GM19240 (cell line): ENCODE results near the gene EYA2.
"Not testable (repeated sequence)": the region's sequence is repeated elsewhere in the genome, so short reads cannot be mapped to it uniquely, and the experiment has no call there.

Source experiments
- DNase-seq: peaks from one replicate; pipeline ENCODE4 v3.0.0; 2011; ENCODE audit warnings: low spot score; ENCODE audit not compliant: insufficient read length

The EYA2 gene, protein sequence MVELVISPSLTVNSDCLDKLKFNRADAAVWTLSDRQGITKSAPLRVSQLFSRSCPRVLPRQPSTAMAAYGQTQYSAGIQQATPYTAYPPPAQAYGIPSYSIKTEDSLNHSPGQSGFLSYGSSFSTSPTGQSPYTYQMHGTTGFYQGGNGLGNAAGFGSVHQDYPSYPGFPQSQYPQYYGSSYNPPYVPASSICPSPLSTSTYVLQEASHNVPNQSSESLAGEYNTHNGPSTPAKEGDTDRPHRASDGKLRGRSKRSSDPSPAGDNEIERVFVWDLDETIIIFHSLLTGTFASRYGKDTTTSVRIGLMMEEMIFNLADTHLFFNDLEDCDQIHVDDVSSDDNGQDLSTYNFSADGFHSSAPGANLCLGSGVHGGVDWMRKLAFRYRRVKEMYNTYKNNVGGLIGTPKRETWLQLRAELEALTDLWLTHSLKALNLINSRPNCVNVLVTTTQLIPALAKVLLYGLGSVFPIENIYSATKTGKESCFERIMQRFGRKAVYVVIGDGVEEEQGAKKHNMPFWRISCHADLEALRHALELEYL

DNA sequence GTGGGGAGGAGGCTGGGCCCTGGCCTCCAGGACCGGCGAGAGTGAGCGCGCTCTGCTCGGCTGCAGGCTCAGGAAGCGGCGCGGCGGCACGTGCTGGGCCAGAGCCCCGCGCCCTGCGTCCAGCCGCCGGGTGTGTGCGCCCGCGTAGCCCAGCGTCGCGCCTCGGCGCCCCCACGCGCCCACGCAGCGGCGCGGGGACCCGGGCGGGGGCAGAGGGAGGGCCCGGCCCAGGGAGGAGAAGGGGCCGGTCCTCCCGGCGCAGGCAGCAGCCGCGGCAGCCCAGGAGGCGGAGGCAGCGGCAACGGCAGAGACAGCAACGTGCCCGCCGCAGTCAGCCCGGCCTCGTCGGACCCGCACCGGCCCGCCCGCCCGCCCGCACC lies at the start of gene EYA2:
EYA2 (plus strand) TSS at position 265 of the 380 bp plus-strand sequence. CDS start 95,168 bp downstream, outside the sequence.
- DNase-seq: no peak

DNA sequence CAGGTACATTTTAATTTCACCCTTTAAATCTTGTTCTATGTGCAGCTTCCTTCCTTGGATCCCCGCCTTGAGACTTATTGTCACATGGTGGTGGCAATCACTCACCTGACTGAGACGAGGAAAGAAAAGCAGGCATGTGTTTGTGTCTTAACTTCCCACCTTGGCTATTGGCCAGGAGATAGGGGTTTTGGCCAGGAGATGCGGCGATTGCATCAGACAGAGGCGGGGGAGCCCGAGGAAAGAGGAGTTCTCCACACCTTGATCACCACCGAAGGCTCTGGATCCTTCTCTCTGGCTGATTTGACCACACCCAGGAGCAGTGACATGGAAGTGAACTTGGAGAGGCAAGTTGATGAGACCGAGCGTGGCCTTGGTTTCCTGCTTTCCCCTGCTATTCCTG lies 49.7 kb upstream of the EYA2 start:
- DNase-seq: no peak

DNA sequence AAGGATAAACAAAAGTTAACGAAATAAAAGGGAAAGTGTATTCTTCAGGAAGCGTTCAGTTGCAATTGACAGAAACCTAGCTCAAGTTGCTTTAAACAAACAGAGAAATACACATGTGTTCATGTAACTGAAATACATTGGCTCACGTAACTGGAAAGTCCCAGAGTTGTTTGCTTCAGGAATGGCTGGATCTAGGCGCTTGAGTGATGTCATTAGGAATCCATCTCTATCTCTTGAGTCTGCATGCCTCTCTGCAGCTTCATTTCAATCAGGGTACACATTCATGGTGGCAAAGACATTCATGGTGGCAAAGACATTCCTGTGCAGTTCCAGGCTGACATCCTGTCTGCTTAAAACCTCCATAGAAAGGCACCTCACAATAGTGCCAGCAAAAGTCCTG lies 45.4 kb upstream of the EYA2 start:
- DNase-seq: no peak

DNA sequence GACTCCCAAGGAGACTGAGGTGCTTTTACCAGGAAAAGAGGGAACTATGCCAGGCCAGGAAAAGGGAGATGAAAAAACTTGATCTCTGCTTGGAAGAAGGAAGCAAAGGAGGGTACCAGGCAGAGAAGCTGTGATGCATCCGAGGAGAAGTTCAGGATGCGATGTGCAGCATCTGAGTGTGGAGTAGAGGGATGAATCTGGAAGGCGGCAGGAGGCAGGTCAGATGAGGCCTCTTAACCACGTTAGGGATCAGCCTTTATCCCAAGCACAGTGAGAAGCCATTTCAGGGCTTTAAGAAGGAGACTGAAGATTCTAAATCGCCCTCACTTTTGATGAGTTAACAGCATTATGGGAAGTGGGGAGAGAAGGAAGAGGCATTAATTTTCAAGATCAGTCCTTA lies 44.9 kb upstream of the EYA2 start:
- DNase-seq: no peak

DNA sequence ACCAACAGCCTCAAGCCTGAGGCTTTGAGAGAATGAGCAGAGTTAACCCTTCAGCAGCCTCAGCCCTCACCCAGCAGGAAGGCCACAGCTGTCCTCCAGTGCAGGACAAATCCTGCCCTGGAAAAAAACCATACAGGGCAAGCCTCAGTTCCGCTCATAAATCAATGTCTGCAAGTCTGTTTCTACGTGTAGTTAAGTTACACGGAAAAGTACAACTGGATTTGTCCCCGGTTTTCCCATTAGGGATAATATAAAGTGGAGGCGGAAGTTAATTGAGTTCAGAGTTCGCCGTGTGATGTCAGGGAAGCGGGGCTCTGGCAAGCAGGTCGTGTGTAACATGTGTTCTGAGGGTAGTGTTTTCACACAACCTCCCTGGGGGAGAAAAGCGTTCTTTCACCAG lies 44.2 kb upstream of the EYA2 start:
- DNase-seq: no peak

DNA sequence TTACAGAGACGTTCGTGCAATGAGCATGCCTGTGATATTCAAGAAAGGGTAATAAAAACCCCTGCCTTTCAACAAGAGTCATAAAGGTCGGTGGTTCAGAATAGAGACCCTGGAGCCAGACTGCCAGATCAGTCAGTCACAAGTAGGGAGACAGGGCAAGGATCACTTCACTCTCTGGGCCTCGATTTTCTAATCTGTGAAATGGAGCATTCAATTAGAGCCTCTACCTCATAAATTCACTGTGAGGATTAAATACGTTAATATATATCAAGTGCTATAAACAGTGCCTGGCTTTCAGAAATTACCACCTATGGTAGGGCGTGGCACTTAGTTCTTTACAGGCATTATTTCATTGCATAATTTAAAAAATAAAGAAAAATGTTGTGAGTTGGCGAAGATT lies 43.7 kb upstream of the EYA2 start:
- no peak for DNase-seq

DNA sequence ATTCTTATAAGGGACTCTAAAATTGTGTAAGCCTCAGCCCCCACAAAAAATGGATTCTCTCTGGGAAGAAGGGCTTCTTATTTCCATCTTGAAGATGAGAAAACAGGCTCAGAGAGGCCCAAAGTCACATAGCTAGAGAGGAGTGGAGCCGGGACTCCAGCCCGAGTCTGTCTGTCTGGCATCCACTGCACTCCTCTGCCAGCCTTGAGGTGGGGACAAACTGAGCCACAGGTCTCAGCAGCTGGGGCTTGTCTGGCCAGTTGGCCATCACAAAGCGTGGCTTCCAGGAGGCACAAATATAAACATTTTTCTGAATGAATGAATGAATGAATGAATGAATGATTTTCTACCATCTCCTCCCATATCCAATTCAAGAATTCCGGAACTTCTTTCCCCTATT lies 42.9 kb upstream of the EYA2 start:
- no peak for DNase-seq

DNA sequence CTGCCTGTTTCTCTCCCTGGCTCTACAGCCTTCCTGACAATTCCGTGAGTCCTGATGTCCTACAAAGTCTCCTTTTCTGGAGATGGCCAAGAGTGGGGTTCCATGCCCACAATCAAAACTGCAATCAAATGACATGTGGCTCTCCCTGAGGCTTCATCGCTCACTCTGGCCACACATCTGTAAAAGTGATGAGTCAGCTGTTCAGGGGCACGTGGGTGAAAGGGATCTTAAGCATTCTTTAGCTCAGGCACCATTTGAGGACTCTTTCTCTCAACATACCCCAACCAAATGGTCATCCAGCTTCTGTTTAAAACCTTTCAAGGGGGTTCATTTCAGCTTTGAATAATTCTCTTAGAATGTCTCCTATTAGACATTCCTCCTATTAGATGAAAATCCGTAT lies 42.3 kb upstream of the EYA2 start:
- DNase-seq: no peak

DNA sequence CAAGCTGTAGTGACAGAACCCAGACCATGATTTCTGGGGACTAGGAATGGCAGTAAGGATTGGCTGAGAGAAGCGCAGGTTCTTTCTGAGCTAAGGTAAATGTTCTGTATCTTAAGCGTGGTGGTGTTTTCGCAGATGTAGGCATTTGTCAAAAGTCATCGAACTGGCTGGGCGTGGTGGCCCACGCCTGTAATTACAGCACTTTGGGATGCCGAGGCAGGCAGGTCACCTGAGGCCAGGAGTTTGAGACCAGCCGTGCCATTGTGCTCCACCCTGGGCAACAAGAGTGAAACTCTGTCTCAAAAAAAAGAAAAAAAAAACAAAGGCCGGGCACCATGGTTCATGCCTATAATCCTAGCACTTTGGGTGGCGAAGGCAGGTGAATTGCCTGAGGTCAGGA lies 40.7 kb upstream of the EYA2 start:
- DNase-seq: no peak

DNA sequence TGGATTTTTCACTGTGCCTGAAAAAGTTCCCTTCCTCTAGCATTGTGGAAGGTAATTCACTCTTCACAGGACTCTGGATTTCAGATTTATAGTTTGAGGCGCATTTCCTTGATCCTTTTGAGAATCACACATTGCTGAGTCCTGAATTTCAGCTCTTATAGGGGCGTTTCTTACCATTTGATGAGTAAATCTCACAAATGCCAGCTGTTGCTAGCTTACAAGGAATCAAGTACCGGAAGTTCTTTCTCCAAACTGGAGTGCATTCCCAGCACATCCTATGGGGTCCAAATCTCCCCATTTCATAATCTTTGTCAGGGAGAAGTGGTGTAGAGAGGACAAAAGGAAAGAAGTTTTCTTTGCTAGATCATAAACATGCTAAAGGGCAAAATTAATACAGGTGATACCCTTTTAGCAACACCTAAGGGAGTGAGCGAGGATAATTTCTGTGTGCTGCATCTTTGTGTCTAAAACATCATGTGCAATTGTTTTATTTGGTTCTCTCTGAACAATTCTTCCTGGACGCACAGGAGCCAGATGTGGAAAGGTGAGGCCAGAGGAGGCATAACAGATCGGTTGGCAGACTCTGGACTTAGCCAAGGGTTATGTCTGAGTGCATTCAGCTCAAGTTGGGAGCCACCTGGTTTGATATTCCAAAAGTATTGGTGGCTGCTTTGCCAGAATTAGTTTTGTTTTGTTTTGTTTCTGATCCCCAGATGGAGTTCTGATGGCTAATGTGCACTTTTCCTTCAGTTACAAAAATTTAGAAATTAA lies 37.4 kb upstream of the EYA2 start:
- DNase-seq: no peak

DNA sequence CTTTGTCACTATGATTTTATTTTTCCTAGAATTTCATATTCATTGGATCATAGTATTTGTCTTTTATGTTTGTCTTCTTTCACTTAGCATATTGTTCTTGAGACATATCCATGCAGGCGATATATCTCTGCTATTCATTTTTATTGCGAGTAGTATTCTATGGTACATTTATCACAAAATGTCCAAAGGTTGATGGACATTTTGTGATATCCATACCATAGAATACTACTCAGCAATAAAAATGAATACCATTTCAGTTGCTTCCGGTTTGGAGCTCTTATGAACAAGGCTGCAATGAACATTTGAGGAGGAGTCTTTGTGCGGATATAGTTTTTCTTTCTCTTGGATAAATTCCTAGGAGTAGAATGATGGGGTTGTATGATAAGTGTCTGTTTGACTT lies 28.8 kb upstream of the EYA2 start:
- no peak for DNase-seq

DNA sequence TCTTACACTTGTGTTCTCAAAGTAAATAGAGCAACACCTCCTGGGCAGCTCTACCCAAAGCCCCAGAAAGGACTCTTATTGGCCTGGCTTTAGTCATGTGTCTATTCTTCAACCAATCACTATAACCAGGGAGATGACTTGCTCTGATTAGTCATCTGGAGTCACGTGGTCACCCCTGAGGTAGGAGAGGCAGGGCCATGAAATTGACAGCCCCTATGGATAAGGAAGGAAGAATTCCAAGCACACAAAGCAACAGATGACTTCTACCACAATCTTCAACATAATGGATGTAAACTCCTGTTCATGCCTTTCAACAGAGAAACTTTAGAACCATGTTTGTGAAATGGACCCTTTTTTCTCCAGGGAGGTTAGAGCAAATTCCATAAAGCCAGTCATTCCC lies 24.6 kb upstream of the EYA2 start:
- DNase-seq: no peak

DNA sequence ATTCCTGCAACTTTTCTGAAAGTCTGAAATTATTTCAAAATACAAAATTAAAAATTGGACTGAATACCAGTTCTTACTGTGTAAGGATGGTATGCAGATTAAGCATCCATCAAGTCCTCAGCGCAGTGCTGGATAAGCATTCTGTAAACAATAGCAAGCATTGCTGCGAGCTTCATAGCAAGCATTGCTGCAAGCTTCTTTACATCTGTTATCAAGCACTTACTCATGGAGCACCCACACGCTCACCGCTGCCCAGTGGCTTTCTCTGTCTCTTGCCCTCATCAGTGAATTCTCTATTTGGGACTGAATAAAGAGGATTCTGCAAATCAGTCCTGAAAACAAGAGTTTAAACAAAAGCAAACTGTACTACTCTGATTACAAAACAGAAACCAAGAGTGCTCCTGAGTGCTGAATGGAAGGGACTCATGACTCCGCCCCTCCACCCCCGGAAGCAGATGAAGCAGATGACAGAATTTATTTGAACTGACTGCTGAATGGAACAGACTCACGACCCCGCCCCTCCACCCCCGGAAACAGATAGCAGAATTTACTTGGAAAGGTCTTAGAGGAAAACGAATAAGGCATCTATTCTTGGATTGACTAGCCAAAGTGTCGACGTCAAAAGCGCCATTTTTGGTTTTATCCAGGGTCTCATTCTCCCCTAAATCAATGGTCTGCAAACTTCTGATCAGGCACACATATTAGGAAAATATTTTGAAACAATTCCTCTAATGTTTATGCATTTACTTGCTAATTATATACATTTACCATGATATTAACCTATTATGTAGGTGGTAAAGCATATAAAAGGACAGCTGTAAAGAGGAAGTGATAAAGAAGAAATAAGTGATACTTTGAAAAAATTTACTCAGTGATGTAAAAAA lies 22.1 kb upstream of the EYA2 start:
- no peak for DNase-seq

DNA sequence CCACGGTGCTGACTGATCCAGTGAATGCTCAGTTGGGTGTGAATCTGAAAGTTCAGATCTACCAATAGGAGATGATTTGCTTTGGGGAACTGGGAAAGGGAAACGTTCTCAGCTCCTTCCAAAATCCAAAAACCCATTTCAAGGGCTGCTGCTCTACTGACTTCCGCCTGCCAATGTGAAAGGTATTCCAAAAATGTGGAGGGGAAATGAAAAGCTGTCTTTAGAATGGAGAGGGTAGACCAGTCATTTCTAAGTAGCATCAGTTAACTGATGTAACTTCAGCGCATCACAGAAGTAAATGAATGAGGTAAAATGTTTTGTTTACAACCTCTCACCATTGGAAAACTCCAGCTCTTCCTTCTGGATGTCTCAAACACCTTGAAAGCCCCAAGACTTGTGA lies 19.6 kb upstream of the EYA2 start:
- DNase-seq: no peak

DNA sequence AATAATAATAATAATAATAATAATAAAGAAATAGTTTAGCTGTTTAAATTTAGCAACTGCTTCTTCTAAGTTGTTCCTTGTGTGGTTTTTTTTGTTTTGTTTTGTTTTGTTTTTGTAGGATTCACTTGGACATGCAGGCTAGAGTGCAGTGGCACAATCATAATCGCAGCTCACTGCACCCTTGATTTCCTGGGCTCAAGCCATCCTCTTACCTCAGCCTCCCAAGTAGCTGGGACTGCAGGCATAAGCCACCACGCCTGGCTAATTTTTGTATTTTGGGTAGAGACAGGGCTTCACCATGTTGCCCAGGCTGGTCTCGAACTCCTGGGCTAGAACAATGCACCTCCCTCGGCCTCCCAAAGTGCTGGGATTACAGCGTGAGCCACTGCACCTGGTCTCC lies 15.3 kb upstream of the EYA2 start:
- DNase-seq: no peak

DNA sequence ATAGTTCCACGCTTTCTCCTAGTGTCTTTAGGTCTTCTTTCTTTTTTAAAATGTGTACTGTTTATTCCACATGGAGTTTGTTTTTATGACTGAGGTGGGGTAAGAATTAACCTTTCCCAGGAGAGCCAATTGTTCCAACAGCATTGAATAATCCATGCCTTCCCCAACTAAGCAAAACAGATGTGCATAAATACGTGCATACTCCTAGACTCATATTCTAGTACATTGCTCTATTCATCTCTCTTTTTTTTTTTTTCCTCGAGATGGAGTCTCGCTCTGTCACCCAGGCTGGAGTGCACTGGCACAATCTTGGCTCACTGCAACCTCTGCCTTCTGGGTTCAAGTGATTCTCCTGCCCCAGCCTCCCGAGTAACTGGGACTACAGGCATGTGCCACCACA lies 14.7 kb upstream of the EYA2 start:
- not testable (repeated sequence) for DNase-seq

DNA sequence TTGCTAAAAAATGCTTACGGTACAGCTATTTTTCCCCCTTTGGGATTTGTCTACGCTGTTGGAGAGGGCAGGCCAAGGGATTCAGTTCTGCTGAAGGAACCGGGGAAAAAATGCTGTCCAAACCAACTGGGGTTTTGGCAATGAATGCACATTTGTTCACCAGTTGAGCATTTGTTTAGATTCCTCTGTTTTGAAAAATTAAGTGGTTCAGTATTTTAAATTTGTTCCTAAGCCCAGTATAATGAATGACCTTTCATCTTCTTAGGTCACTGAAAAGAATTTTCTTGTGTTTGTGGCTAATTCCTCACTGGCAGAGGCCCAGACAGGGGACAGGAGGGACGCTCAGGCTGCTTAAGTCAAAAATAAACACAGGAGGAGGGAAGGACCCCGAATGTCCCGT lies 10.8 kb upstream of the EYA2 start:
- DNase-seq: no peak

DNA sequence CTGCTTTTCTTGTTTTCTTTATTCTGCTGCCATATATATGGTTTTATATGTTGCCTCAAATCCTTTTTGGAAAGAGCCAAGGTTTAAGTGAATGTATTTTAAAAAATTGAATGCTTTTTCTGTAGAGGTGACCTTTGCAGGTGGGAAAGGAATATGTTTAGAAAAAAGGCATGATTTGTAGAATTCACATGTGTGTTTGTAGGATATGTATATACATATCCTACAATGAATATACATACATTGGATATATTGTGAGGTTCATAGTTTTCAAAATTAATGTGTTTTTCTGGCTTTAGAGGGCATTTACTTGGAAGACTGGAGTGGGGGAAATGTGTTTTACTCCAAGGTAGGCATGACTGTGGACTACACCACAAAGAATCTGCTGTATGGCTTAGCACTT lies 4.0 kb upstream of the EYA2 start:
- DNase-seq: no peak

DNA sequence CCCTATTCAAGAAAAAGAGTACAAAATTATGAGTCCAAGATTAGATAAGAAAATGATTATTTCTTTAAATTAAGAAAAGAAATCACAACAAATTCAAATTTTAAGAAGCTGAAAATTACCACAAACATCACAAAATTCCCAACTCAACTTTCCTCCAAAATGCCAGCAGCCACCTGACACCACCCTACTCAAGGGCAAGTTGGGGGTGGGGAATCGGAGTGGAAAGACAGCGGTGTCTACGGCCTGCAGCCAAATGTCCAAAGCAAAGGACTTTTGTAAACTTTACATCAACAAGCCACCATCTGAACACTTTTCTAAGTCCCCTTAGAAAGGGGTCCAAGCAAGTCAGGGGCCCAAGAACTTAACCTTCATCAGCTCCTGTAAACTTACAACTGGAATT lies 1.6 kb upstream of the EYA2 start:
- DNase-seq: no peak

DNA sequence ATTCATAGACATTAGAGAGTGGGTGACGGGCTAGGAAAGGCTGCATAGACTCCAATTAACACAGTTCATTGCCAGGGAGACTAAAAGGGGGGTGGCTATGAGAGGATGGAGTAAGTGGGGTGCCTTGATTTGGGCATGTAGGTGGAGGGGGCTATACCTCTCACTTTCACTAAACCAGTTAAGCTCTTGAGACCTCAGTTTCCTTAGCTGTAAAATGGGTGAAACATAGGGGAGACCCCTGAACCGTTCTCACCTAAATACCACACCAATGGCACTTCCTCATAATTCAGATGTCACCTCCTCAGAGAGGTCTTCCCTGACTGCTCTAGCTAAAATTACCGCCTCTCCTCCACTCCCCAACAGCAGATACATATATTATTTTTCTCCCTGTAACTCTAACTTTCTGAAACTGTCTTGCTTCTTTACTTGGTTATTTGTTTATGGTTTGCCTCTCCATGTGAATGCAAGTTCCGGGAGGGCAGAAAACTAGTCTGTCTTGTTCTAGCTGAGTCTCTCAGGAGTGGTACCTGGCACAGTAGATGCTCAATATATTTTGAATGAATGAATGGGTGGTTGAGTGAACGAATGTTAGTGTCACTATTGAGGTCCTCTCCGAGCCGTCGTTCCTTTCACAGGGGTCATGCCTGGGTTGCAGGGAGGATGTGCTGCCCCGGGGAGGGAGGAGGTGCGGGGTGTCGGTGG lies 615 bp upstream of the EYA2 start:
- no peak for DNase-seq
